Measurements from ENCODE around the gene CDH18.

DNA sequence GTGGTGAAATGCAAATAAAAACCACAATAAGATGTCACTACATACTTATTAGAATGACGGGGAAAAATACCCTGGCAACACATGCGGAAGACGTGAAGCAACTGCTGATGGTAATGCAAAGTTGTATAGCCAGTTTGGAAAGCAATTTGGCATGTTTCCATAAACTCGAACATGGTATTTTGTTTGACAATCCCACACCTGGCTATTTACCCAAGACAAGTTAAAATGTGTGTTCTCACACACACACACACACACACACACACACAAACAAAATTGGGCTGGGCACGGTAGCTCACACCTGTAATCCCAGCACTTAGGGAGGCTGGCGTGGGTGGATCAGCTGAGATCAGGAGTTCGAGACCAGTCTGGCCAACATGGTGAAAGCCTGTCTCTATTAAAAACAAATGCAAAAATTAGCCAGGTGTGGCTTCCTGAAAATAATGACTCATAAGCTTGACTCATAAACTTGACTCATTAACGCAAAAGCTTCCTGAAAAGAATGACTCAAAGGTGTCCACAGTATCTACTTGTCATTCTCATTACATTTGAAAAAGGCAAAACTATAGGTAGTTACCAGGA lies 456.5 kb downstream of the CDH18 start:
- TF ChIP-seq GATA2 (IDR thresholded peaks at IDR 0.05; ENCODE audit: low read depth, low read length) (no peak), GATA3 (IDR thresholded peaks at IDR 0.05; ENCODE audit: low read depth, low read length) (no peak)
